ENCODE results near the gene KCTD16. TPM values are rescaled to one million over a fixed set of nuclear protein-coding genes. Genes with fewer than 3 reads are reported as not detected.

The KCTD16 gene
- total RNA-seq, 1 experiment from 2014 or later, result 0.14 TPM

DNA sequence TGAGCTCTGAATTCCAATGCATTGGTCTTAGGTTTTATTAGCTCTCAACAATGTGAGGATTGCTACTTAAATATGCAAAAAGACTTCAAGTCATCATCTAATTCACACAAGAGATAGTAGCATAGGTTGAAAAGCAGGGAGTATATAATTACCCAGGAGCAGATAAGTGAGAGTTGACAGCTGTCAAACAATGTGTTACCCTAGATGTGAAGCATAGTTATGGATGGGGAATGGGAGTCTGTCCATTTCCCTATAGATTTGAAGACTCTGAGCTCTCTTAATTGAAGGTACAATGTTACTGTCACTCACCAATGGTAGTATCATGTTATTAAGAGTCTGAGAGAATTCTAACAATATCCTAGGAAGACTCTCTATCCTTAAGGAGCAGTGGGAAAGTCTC is 160.7 kb downstream of the KCTD16 start:
- no peaks in the 10 kb centered on the region for H3K36me3 Mint-ChIP-seq (ENCODE audit: insufficient read depth, unreplicated experiment)
- no peaks in the 10 kb centered on the region for H3K4me1 Mint-ChIP-seq (ENCODE audit: low read depth, unreplicated experiment)
- TF ChIP-seq, protein P1, sequence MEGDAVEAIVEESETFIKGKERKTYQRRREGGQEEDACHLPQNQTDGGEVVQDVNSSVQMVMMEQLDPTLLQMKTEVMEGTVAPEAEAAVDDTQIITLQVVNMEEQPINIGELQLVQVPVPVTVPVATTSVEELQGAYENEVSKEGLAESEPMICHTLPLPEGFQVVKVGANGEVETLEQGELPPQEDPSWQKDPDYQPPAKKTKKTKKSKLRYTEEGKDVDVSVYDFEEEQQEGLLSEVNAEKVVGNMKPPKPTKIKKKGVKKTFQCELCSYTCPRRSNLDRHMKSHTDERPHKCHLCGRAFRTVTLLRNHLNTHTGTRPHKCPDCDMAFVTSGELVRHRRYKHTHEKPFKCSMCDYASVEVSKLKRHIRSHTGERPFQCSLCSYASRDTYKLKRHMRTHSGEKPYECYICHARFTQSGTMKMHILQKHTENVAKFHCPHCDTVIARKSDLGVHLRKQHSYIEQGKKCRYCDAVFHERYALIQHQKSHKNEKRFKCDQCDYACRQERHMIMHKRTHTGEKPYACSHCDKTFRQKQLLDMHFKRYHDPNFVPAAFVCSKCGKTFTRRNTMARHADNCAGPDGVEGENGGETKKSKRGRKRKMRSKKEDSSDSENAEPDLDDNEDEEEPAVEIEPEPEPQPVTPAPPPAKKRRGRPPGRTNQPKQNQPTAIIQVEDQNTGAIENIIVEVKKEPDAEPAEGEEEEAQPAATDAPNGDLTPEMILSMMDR (IDR thresholded peaks at IDR 0.05; ENCODE audit: unreplicated experiment), result no peak
- BruUV-seq (replicated peaks), result no TSS peak
- H3K27ac Mint-ChIP-seq (ENCODE audit: unreplicated experiment), result no peak overlapping the region
- DNase-seq, result no peak
- intact Hi-C loops (cut with micrococcal nuclease; ENCODE audit: unreplicated experiment), result no loop called here
- peaks cover 12% of the 10 kb centered on the region for H3K27me3 Mint-ChIP-seq (ENCODE audit: unreplicated experiment)
- no peak overlapping the region for H3K4me3 Mint-ChIP-seq (ENCODE audit: low read depth, unreplicated experiment)
- H3K9me3 Mint-ChIP-seq (ENCODE audit: low read depth, unreplicated experiment), result no peaks in the 10 kb centered on the region
- CTCF ChIA-PET, result no interaction called here

DNA sequence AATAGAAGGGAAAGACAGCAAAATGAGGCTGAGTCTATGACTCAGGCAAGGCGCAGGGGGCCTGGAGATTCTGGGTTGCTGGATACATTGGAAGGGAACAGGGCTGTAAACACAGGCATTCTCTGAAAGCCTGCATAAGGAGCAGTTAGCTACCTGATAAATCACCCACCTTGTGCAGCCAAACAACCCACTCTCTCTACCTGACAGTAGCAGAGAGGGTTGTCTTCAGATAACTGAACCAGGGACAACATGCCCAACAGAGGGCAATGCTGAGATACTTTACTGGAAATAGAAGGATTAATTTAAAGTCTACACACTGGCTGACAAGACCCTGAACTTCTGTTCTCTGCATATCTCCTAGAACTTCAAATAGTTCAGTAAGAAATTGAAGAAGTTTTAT is 161.6 kb downstream of the KCTD16 start:
- TF ChIP-seq, protein P1 (IDR thresholded peaks at IDR 0.05; ENCODE audit: unreplicated experiment), result no peak
- CTCF ChIA-PET, result no interaction called here
- no TSS peak for BruUV-seq (replicated peaks)
- intact Hi-C loops (cut with micrococcal nuclease; ENCODE audit: unreplicated experiment), result no loop called here
- Mint-ChIP-seq H3K27ac (ENCODE audit: unreplicated experiment) (no peak overlapping the region), H3K4me1 (ENCODE audit: low read depth, unreplicated experiment) (no peaks in the 10 kb centered on the region), H3K4me3 (ENCODE audit: low read depth, unreplicated experiment) (no peak overlapping the region), H3K27me3 (ENCODE audit: unreplicated experiment) (peaks cover 12% of the 10 kb centered on the region), H3K9me3 (ENCODE audit: low read depth, unreplicated experiment) (no peaks in the 10 kb centered on the region), H3K36me3 (ENCODE audit: insufficient read depth, unreplicated experiment) (no peaks in the 10 kb centered on the region)
- DNase-seq, result peak; percentile 5

DNA sequence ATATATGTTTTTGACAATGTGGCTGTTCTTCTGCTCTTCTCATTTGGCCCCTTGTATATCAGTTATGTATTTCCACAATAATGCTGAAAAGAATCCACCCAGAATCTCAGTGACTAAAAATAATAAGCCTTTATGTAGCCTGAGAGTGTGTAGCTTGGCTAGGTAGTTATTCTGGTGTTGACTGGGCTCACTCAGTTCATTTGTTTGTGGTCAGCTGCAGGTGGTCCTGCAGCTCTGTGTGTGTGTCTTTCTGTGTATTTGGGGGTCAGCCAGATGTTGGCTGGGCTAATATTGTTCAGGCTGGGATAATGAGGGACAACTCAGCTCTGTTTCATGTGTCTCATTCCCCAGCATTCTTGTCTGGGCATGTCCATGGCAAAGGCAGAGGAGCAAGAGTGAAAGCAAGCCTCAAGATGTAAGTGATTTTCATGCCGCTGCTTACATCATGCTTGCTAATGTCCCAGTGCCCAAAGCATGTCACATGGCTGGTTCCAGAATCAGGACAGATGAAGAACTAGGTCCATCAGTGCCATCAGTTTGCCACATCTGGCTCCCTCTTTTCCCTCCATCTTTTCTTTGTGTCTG is 162.8 kb downstream of the KCTD16 start:
- no TSS peak for BruUV-seq (replicated peaks)
- H3K27ac Mint-ChIP-seq (ENCODE audit: unreplicated experiment), result no peak overlapping the region
- H3K36me3 Mint-ChIP-seq (ENCODE audit: insufficient read depth, unreplicated experiment), result no peaks in the 10 kb centered on the region
- H3K4me3 Mint-ChIP-seq (ENCODE audit: low read depth, unreplicated experiment), result no peak overlapping the region
- no peak for DNase-seq
- H3K4me1 Mint-ChIP-seq (ENCODE audit: low read depth, unreplicated experiment), result no peaks in the 10 kb centered on the region
- H3K27me3 Mint-ChIP-seq (ENCODE audit: unreplicated experiment), result peaks cover 12% of the 10 kb centered on the region
- TF ChIP-seq, protein P1 (IDR thresholded peaks at IDR 0.05; ENCODE audit: unreplicated experiment), result no peak
- CTCF ChIA-PET, result no interaction called here
- intact Hi-C loops (cut with micrococcal nuclease; ENCODE audit: unreplicated experiment), result no loop called here
- H3K9me3 Mint-ChIP-seq (ENCODE audit: low read depth, unreplicated experiment), result no peaks in the 10 kb centered on the region

DNA sequence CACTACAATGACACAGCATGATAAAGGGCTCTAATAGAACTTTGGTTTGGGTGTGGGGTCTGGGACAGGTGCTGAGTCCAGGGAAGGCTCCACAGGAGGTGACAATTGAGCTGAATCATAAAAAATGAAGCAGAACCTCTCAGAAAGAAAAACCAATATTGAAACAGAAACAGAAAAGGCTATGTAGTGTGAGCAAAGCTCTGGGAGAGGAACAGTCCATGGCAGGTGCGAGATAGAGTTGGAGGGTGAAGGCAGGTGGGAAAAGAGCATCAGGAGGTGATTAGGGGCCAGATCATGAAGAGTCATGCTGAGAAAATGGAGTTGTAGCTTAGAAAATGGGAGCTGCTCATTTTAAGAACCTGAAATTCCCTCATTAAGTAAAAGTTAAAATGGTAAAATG is 164.9 kb downstream of the KCTD16 start:
- H3K9me3 Mint-ChIP-seq (ENCODE audit: low read depth, unreplicated experiment), result no peaks in the 10 kb centered on the region
- H3K27ac Mint-ChIP-seq (ENCODE audit: unreplicated experiment), result no peak overlapping the region
- CTCF ChIA-PET, result interaction anchor here (0.6 kb wide), 2 partner anchors 24 to 576 kb away, joined by 3 read pairs; no protein-coding TSS in a partner anchor
- TF ChIP-seq, protein P1 (IDR thresholded peaks at IDR 0.05; ENCODE audit: unreplicated experiment), result no peak
- BruUV-seq (replicated peaks), result no TSS peak
- DNase-seq, result no peak
- intact Hi-C loops (cut with micrococcal nuclease; ENCODE audit: unreplicated experiment), result no loop called here
- peaks cover 12% of the 10 kb centered on the region for H3K27me3 Mint-ChIP-seq (ENCODE audit: unreplicated experiment)
- no peak overlapping the region for H3K4me3 Mint-ChIP-seq (ENCODE audit: low read depth, unreplicated experiment)
- H3K36me3 Mint-ChIP-seq (ENCODE audit: insufficient read depth, unreplicated experiment), result no peaks in the 10 kb centered on the region
- H3K4me1 Mint-ChIP-seq (ENCODE audit: low read depth, unreplicated experiment), result no peaks in the 10 kb centered on the region

Data from Calu3 (cell line).